Activated gamma-delta T cell treated with anti-CD3 and anti-CD28 coated beads, Interleukin-2, amount 50 U/mL, for 16 hours (primary cell): Measurements from ENCODE around the gene USPL1.
"Not testable (repeated sequence)": the region's sequence is repeated elsewhere in the genome, so short reads cannot be mapped to it uniquely, and the experiment has no call there.

Experiments used
- DNase-seq: peaks from one replicate; pipeline ENCODE4 v3.0.0-alpha.2; 2020; ENCODE audit warnings: low read depth

The USPL1 gene

DNA sequence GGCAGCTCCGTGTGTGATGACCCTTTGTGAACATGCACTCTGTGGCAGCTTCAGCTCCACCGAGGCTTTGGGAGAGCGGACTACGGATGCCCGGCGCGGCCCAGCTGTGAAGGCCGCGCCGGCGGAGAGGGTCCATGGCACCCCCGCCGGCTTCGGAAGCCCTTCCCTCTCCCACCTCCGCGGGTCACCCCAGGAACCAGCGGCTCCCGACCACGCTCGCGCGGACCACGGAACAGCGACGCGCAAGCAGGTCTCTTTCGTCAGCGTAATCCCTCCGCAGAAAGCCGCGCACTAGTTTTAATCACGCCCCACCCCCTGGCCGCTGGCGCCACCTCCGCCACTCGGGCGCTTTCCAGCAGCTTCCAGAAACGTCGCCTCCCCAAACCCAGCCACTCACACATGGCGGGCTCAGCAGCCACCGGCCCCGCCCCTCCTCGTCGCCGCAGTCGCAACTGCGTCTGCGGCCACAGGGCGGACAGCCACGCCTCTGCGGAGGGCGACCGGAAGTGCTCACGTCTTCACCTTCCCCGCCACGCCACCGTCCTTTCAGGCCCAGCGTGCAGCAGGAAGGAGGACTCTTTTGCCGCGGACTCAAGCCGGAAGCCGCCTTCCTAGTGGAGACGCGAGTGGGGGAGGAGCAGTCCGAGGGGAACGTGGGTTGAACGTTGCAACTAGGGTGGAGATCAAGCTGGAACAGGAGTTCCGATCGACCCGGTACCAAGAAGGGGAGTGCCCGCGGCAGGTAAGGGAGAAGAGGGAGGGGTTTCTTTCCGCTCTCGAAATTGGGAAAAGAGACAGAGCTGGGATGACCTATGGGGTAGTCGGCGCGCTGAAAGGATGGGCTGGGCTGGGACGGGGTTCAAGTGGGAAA lies at the start of gene USPL1:
Gene USPL1 (plus strand): TSS at position 606 of the 871 bp plus-strand sequence. CDS start 3,221 bp downstream, outside the sequence.
- peak; percentile 99 for DNase-seq

DNA sequence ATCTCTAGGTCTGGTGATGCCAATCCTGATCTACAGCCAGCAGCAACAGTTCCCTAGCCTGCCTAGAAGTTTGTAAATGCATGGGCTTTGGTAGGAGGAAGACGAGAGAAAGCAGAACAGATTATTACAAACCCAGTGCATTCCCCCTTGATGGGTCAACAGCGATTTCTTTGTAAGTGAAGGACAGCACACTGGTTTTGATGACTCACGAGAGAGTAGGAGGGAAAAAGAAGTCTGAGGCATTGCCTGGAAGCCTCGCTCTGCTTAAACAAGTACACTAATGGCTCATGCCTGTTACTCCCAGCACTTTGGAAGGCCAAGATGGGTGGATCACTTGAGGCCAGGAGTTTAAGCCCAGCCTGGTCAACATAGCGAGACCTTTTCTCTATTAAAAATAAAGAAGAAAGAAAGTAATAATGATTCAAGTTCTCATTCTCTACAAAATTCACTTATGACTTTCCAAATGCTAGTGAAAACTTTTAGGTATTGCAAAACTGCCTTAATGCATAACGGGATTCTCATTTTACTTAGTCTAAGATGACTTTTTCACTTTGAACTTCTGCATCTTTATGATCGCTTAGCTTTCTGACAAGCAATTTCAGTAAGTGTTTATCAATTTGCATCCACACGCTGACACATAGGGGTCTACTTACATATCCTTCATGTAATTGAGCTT lies 47.7 kb upstream of the USPL1 start:
- DNase-seq = no peak

DNA sequence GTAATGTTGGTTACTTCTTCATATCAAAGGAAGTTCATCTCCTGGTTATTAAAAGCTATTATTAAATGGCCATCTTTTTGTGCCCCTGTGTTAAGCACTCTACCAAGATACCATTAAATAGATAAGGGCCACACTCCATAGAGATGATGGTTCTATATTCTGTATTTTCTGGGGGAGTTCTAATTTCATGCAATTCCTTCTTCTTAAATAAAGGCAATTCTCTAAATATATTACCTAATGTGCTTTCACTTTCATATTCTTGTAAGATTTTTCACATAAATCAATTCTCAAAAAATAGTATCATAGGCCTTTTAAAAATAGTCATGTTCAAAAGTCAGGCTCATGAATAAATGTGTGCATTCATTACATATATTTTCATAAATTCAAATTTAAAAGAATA lies 47.0 kb upstream of the USPL1 start:
- no peak for DNase-seq

DNA sequence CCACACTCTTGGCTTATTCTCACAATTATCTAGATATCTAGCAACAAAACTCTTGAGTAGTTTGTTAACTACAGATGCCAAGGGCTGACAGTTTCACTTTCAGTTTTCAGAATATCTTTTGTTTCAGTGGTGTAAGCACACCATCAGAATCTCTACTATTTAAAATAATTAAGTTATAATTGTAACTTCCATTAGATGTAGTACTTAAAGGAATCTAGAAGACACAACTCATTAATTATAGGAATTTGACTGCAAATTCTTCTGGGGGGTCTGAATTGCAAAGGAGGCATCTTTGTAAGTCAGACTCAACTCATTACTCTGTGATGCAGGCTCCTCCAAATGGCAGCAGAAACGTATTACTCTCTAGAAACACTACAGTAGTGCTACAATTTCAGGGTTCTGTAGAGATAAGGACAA lies 44.9 kb upstream of the USPL1 start:
- no peak for DNase-seq

DNA sequence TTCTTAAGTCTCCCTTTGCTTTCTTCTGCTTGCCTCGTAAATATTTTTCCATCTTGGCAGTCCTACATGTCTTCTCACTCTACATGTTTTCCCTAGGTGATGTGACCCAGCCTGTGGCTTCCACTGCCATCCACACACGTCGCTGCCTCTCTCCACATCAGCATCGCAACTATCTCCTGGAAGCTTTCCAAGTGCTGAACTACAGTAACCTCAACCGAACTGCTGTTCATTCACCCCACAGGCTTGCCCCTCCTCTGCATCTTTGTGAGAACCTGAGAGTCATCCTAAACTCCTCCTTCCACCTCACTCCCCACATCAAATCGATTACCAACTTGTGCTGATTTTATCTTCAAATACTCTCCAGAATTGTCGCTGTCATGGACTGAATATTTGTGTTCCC lies 41.2 kb upstream of the USPL1 start:
- DNase-seq = peak; percentile 16

DNA sequence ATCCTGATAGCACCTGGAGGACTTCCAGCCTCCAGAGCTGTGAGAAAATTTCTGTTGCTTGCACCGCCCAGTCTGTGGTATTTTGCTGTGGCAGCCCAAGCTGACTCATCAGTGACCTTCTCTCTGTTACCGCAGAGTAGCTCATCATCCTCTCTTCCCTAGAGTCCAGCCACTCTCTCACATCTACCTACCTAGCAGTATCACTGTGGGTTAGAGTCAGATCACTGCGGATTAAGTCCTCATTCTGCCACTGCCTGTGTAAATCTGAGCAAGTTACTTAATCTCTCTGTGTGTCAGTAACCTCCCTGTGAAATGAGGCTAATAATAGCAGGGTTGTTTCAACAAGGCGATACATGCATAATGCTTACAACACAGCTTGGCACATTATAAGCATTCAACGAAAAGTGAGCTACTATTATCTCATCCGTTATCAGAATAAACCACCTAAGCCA lies 40.3 kb upstream of the USPL1 start:
- DNase-seq = peak; percentile 41

DNA sequence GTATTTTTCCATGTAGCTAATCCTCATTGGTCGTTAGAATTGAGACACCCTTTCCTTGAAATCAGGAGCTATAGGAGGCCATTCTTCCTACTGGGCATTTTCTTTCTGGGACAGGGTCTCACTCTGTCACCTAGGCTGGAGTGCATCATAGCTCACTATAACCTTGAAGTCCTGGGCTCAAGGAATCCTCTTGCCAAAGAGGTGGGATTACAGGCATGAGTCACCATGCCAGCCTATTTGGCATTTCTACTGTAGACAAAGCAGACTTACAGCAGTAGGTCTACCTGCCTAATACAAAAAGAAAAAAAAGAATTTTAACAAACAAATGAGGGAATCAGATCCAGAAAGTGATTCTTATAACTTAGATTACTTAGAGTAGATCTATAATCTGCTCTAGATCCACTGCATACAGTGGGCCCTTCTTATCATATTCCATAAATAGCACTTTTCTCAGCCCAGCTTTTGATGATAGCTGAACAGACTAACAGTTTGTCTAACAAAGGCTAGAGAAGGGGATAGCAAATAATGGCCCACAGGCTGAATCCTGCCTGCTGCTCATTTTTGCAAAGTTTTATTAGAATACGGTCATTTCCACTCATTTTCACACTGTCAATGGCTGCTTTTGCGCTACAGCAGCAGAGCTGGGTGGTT lies 36.7 kb upstream of the USPL1 start:
- no peak for DNase-seq

DNA sequence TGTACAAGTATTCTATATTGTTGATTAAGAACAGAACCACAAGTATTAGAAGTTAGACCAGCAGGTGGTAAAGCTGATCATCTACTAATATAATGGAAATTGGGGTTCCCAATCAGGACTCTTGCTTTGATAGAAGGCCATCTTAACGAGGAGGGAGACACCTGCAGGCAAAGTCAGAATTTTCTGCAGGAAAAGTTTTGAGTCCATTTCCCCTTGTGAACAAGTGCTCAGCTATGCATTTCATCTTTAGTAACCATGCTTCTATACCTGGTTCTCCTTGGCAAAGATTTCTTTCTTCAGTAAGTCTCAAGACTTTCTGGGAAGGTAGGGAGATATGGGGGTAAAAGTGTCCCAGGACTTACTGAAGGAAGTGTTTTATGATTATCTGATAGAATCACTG lies 36.1 kb upstream of the USPL1 start:
- DNase-seq = no peak

DNA sequence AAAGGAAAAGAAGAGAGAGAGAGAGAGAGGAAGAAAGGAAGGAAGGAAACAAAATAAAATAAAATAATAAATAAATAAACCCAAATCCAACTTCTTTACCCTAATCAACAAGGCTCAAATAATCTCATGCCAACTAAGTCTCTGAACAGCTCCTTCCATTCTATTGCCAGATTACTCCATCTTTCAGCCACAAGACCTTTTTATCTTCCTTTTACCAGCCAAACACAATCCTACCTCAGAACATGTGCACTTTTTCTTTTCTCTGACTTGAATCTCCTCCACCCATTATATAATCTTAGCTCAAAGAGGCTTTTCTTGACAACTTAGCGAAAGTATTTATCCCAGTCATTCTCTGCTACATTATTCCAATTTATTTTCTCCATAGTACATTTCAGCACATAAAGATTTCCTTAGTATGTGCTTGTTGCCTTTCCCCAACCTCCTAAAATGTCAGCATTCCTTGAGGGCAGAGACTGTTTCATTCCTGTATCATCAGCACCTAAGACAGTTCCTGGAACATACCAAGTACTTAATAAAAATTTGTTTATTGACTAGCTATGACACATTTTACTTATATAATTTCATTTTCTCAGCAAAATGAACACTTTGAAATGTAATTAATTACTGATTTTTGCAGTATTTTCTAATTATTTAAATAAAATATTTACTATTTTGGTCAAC lies 33.5 kb upstream of the USPL1 start:
- no peak for DNase-seq

DNA sequence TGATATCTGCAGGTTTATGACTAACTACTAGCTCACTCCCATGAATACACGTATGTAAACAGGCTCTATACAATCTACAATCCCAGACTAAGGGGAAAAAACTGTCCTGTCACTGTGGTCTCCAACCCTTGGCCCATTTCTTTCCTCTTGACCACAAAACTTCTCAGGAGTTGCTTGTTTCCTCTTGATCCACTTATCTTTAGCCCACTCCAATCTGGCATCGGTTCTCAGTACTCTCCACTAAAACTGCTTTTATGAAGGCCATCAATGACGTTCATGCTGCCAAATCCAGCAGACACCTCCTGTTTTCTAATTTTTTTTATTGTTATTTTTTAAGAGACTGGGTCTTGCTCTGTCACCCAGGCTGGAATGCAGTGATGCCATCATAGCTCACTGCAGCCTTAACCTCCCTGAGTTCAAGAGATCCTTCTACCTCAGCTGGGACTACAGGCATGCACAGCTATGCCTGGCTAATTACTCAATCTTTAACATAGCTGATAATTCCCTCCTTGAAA lies 31.9 kb upstream of the USPL1 start:
- no peak for DNase-seq

DNA sequence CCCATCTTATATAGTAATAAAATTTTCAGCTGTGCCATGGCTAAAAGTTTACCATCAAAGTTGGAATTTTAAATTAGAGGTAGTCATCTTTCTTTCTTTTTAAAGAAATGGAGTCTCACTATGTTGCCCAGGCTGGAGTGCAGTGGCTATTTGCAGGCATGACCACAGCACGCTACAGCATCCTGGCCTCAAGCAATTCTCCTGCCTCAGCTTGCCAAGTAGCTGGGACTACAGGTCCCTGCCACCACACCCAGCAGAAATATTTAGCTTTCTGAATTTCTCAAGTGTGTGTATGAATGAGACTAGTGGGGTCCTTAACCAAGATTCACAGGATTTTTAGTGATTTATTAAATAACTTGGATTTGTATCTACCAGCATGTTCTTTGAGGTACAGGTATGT lies 30.5 kb upstream of the USPL1 start:
- no peak for DNase-seq

DNA sequence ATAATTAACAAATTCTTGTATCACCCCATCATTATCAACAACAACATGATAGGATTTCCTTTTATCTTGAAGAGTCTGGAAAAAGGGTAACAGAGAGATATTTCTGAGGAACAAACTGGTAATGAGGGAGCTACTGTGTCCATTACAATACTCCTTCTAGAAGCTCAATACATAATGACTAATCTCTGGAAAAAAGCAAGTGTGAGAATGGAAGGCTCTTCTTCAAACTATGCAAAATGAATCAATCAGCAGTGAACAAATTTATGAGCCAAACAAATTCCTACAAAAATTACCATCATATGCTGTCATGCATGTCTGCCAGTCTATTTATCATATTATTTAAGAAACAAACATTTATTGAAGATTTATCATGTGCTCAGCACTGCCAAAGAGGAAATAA lies 30.0 kb upstream of the USPL1 start:
- no peak for DNase-seq

DNA sequence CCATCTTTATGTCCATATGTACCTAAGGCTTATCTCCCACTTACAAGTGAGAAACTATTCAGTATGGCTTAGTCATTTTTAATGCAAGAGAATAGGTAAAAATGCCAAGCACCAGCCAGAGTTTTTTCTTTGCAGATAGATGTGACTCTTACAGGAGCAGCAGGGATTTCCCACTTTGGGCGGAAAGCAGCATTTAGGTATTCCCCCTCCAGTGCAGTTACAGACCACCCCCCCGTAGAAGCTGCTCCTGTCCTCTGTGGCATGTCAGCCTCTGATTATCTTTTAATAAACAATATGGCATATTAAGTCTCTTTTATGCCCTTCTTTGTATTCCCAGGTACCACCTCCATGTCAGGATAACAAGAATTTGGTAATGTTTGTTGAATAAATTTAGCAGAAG lies 24.7 kb upstream of the USPL1 start:
- DNase-seq = no peak

DNA sequence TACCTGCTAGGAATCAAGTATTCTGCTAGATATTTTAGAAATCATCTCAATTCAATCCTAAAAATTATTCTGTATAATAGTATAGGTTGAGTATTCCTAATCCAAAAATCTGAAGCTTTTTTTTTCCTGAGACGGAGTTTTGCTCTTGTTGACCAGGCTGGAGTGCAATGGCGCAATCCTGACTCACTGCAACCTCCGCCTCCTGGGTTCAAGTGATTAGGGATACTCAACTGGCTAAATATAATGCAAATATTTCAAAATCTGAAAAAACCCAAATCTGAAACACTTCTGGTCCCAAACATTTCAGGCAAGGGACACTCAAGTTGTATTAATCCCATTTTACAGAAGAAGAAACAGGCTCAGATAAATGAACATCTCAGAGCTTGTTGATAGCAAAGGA lies 17.2 kb upstream of the USPL1 start:
- no peak for DNase-seq

DNA sequence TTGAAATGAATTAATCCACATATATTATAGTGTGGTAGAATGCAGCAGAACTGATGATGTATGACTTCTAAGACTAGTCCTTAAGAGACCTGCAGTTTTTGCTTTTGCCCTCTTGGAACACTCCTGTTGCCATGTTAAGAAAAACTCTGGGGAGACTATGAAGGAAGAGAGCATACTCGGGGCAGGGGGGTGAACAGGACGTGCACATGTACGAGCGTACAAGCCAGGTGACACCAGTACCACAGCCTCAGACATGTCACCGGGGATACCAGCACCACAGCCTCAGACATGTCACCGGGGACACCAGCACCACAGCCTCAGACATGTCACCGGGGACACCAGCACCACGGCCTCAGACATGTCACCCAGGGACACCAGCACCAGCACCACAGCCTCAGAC lies 15.9 kb upstream of the USPL1 start:
- no peak for DNase-seq

DNA sequence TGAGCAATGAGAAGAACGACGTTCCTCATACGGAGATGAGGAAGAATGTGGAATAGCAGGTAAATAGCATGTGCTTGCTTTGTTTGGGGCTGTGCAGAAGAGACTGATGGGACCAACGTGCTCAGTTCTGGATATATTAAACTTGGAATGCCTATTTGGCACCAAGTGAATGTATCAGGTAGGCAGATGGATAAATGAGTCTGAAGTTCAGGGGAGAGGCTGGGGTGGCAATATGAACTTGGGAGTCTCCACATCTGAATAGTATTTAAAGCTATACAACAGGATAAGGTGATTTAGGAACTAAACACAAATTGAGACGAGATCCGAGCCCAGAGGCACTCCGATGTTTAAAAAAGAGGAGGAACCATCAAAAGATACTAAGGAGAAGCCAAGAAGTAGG lies 12.7 kb upstream of the USPL1 start:
- DNase-seq = no peak

DNA sequence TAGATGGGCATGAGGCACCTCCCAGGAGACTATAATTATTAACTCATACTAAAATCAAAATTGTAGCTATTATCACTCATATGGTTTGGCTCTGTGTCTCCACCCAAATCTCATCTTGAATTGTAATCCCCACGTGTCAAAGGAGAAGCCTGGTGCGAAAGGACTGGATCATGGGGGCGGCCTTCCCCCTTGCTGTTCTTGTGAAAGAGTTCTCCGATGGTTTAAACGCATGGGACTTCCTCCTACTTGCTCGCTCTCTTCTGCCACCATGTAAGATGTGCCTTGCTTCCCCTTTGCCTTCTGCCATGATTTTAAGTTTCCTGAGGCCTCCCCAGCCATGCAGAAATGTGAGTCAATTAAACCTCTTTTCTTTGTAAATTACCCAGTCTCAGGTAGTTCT lies 10.5 kb upstream of the USPL1 start:
- not testable (repeated sequence) for DNase-seq

DNA sequence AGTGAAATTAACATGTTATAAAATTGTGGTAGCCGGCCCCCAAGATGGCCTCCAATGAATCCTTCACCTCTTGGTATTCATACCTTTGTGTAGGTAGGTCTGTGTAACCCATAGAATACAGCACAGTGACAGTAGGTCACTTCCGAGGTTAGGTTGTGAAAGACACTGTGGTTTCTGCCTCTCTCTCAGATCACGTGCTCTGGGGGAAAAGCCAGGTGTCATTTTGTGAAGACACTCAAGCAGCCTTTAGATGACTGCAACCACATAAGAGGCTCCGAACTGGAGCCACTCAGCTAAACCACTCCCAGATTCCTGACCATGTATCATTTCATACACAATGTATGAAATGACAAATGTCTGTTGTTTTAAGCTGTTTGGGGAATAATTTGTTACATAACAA lies 9.8 kb upstream of the USPL1 start:
- DNase-seq = peak; percentile 60

DNA sequence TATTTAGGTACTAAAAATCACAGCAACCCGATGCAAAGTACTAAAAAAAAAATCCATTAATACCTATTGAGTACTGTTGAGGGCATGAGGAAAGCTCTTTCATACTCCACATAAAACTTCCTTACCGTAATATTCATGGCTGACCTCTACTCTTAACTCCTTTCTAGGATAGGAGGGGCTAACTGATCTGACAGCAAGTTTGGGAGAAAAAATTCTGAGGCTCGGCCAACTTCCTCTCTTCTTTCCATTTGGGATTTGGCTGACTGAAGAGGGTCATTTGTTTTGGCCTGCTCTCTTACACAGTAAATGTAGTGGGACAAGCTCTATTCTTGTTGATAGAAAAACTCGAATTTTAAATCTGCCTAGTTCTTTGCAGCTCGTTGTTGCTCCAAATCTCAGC lies 9.4 kb upstream of the USPL1 start:
- DNase-seq = no peak

DNA sequence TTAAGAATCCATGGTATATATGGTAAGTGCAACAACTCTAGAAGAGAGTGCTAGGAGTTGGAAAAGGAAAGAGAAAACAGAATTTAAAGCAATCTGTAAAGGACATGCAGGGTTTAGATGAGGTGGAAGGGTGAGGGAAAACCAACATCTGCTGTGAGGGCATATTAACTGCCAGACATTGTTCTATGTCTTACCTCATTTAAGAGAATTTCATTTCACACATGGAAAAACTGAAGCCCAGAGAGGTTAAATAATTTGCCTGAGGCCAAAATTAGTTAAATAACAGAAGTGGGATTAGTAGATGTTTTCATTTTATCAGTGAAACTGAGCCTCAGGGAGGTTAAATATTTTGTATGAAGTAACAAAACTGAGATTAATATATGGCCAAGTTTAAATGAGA lies 7.4 kb upstream of the USPL1 start:
- no peak for DNase-seq

DNA sequence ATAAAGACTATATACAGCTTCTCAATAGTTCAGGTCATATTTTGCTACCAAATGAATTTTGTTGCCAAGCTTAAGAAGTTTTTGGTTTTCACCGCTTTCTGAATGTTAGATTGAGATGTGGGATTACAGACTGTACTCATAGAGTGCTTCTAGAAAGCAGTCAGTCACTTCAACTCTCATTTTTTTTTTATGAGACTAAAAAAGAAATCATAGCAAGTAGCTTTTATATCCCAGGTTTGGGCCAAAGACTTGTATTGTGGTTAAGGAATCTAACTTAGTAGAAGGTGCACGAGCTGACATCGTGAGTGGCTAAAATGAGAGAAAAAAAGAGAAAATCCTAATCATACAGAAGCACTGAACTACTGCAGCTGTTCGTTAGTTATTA lies 2.2 kb upstream of the USPL1 start:
- no peak for DNase-seq

DNA sequence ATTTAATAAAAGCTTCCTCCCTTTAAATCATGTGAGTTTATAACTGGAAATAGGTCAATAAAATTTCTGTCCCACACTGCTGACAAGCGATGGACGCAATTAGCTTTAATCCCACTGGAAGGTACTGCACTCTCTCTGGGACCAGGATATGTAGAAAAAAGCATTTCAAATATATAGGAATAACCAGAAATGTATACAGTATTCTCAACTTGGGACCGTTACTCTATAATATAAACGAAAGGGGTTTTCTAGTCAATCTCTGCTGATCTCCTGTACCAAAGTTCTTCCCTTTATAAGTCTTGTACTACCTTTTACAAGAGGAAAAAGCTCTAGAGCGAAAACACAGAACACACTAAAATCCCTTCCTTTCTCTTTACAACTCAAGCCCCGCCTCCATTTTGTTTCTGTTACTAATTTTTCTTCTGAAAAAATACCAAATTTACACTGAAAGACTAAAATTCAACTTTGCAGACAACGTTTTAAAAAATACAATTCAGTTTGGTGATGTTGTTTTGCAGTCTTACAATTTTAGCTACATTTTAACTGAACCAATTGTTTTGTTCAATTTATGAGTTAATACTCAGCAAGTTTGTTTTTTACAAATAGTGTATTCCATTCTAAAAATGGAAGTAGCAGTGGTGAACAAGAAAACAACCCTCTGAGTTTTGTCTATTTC lies 1.7 kb upstream of the USPL1 start:
- DNase-seq = no peak
